HepG2 (cell line): ENCODE data around the gene AGTRAP.

Experiments used
- BHLHE40 ChIP-seq: IDR thresholded peaks from 2 replicates; pipeline ENCODE4 v1.6.1; 2011; ENCODE audit warnings: low read length, improper control_type of control experiment
- POLR2AphosphoS5 ChIP-seq: IDR thresholded peaks from 2 replicates; pipeline ENCODE4 v1.6.1; 2012; ENCODE audit warnings: low read depth, low read length
- TF ChIP-seq, protein P1 (sequence below): IDR thresholded peaks from 2 replicates; pipeline ENCODE4 v1.6.1; 2012; ENCODE audit warnings: inconsistent platforms

DNA sequence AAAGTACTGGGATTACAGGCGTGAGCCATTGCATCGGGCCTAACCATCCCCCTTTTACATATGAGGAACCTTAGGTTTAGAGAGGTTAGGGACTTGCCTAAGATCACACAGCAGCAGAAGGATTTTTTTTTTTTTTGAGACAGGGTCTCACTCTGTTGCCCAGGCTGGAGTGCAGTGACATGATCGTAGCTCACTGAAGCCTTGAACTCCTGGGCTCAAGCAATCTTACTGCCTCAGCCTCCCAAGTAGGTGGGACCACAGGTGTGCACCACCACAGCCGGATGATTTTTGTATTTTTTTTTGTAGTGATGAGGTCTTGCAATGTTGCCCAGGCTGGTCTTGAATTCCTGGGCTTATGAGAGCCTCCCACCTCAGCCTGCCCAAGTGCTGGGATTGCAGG, 23.9 kb downstream of the AGTRAP start:
- TF ChIP-seq, protein P1, sequence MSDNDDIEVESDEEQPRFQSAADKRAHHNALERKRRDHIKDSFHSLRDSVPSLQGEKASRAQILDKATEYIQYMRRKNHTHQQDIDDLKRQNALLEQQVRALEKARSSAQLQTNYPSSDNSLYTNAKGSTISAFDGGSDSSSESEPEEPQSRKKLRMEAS, result no peak
- TF ChIP-seq BHLHE40, result no peak
- no peak for TF ChIP-seq POLR2AphosphoS5
